Heart right ventricle (tissue), 16 donors: ENCODE data around the gene ZFYVE26. TPM values are rescaled to one million over a fixed set of nuclear protein-coding genes. Genes with fewer than 3 reads are reported as not detected.

Source experiments
- ATAC-seq, 8 donors: fragments of 200-7000 bp; cut with Tn5 transposase; one replicate each; pipeline ENCODE4 v1.9.1; 2020; ENCODE audit warnings: mild to moderate bottlenecking in 8 of 8, moderate library complexity in 8 of 8, moderate number of reproducible peaks in 1 of 8
- DNase-seq, 2 donors: peaks; one replicate each; pipeline ENCODE4 v3.0.0-alpha.2; 2020
- H3K27ac ChIP-seq, 10 donors: fragments of 200-600 bp; sonication (generic) in 2 of 10; one replicate each; pipeline versions ENCODE4 v1.5.0 to v1.8.0; 2020 to 2022; ENCODE audit warnings: mild to moderate bottlenecking in 3 of 10
- H3K27me3 ChIP-seq, 7 donors: fragments of 200-600 bp; one replicate each; pipeline ENCODE4 v1.8.0; 2021 to 2022; ENCODE audit warnings: mild to moderate bottlenecking in 2 of 7
- H3K36me3 ChIP-seq, 9 donors: fragments of 200-600 bp; sonication (generic) in 1 of 9; one replicate each; pipeline versions ENCODE4 v1.5.0 to v1.8.0; 2020 to 2022; ENCODE audit warnings: mild to moderate bottlenecking in 2 of 9
- H3K4me1 ChIP-seq, 9 donors: fragments of 200-600 bp; sonication (generic) in 1 of 9; one replicate each; pipeline versions ENCODE4 v1.5.0 to v1.8.0; 2020 to 2022; ENCODE audit warnings: mild to moderate bottlenecking in 4 of 9
- H3K4me3 ChIP-seq, 10 donors: fragments of 200-600 bp; sonication (generic) in 2 of 10; one replicate each; pipeline versions ENCODE4 v1.5.0 to v1.8.0; 2020 to 2022; ENCODE audit warnings: mild to moderate bottlenecking in 7 of 10, moderate library complexity in 2 of 10
- H3K9me3 ChIP-seq, 11 donors: fragments of 200-600 bp in 10 of 11; sonication (generic) in 2 of 11; one replicate each; pipeline versions ENCODE4 v1.5.0 to v1.8.0; 2013 to 2022; ENCODE audit warnings: mild to moderate bottlenecking in 2 of 11, control low read depth in 1 of 11, moderate library complexity in 1 of 11
- WGBS, 2 donors: extraction: QIAGEN DNeasy Blood & Tissue Kit; methylation state at CpG; one replicate each; pipeline ENCODE4 v1.1.7; 2013; ENCODE audit warnings: inconsistent platforms in 1 of 2; 5-methylcytosine and 5-hydroxymethylcytosine counted together
- intact Hi-C, 10 donors: fragments of 100-400 bp; cut with DNase I; formaldehyde crosslinking; loops; one replicate each; pipeline versions ENCODE4 v1.11.1 to v1.14.2; 2022
- polyA plus RNA-seq, 2 donors: library from polyadenylated mRNA; stranded (reverse); fragments of 200-250 nt; gene quantifications; one replicate each; pipeline ENCODE4 v1.2.3, GENCODE V29; 2013
- total RNA-seq, 10 donors: library from RNA; stranded (reverse); fragmentation: NEBNext Ultra II Directional in 3 of 10; extraction: Animal tissue kit (Norgen Biotek cat#: 25700) in 3 of 10; gene quantifications; one replicate each; pipeline versions ENCODE4 v1.2.1 to v1.2.4, GENCODE V29; 2021 to 2023
- TF ChIP-seq, protein P1 (sequence below), 9 donors: fragments of 200-600 bp; sonication (generic) in 2 of 9; IDR thresholded peaks; one replicate each; pipeline versions ENCODE4 v1.5.0 to v1.8.0; 2021 to 2022; ENCODE audit warnings: antibody characterized with exemption in 9 of 9, mild to moderate bottlenecking in 5 of 9, moderate library complexity in 1 of 9
- donor health status: Arrhythmogenic right ventricular cardiomyopathy.
- donor health status: ischemic (EF 13 %, LVEDD 7.1; RV severe dilation, severe dysfunction).
- donor health status: healthy with polysubstance abuse.
- donor health status: DM: no; HTN: yes; CAD: no.
- donor health status: DM: no; HTN: no; CAD: no.
- donor health status: ischemic (EF 25% LVEDD 6.9; RV normal size, moderate dysfunction).
- donor health status: ischemic (EF 25% LVEDD 5.7; RV mildly dilated, moderate dysfunction).
- donor health status: healthy.
- donor health status: DM: yes; HTN: yes; CAD: no.
- donor health status: Ischemic cardiomyopathy.
- donor health status: ischemic (EF 35%, LVEDD 5.7; RV mildly dilated, moderate dysfunction).
- donor health status: nonischemic (EF 11% LVEDD 7.7; RV severe dilation, severe dysfunction).
- donor health status: DM: yes; HTN: yes; CAD: no.
- donor health status: PGD.
- donor health status: ischemic (EF 29% LVEDD 5.4; RV normal size, mild dysfunction).
- donor health status: nonischemic (EF 23%, LVEDD 6.1; RV moderate dilation, normal function).

The ZFYVE26 gene
- total and polyA plus RNA-seq, 12 donors = 2.8 to 17.9 (median 14.6) TPM

DNA sequence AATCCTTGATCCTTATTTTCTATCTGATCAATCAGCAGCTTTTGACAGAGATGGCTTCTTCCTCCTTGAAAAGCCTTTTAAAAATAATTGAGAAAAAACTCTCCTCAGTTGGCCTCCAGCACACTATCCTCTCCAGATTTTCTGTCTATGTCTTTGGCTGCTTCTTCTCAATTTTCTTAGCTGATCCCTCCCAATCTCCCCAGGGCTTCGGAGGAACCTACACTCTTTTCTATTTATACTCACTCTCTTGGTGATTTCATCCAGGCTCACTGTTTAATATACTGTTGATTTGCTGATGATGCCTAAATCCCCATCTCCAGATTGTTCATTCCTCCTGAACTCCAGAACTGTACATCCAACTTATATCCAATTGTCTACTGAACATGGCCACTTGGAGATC lies 59.9 kb downstream of the ZFYVE26 start:
- 75 to 88% methylated on average over 1 of the region's 1 CpG for WGBS, 2 donors
- no peaks in the 10 kb centered on the region for H3K9me3 ChIP-seq
- DNase-seq (no peak), ATAC-seq (no peak)
- TF ChIP-seq, protein P1, sequence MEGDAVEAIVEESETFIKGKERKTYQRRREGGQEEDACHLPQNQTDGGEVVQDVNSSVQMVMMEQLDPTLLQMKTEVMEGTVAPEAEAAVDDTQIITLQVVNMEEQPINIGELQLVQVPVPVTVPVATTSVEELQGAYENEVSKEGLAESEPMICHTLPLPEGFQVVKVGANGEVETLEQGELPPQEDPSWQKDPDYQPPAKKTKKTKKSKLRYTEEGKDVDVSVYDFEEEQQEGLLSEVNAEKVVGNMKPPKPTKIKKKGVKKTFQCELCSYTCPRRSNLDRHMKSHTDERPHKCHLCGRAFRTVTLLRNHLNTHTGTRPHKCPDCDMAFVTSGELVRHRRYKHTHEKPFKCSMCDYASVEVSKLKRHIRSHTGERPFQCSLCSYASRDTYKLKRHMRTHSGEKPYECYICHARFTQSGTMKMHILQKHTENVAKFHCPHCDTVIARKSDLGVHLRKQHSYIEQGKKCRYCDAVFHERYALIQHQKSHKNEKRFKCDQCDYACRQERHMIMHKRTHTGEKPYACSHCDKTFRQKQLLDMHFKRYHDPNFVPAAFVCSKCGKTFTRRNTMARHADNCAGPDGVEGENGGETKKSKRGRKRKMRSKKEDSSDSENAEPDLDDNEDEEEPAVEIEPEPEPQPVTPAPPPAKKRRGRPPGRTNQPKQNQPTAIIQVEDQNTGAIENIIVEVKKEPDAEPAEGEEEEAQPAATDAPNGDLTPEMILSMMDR (IDR thresholded peaks at IDR 0.05) = no peak
- intact Hi-C loops = no loop called here
- no peaks in the 10 kb centered on the region for H3K27me3 ChIP-seq
- no peak overlapping the region for H3K4me3 ChIP-seq
- no peak overlapping the region for H3K27ac ChIP-seq
- peaks cover 0 to 92% (median 42%) of the 10 kb centered on the region in 9 donors for H3K36me3 ChIP-seq
- no peaks in the 10 kb centered on the region for H3K4me1 ChIP-seq

- ATAC-seq = no peak
- DNase-seq = no peak
- H3K27ac ChIP-seq = no peak overlapping the region
- intact Hi-C loops = no loop called here
- H3K4me3 ChIP-seq = no peak overlapping the region
- TF ChIP-seq, protein P1 (IDR thresholded peaks at IDR 0.05) = no peak
- WGBS, 2 donors = 86 to 92% methylated on average over 6 of the region's 6 CpGs
- no peaks in the 10 kb centered on the region for H3K27me3 ChIP-seq
- H3K36me3 ChIP-seq = peaks cover 0 to 81% (median 48%) of the 10 kb centered on the region in 9 donors
- H3K9me3 ChIP-seq = no peaks in the 10 kb centered on the region
- peaks cover 0 to 4% (median 0%) of the 10 kb centered on the region in 9 donors for H3K4me1 ChIP-seq
These were observed 66.9 kb downstream of the ZFYVE26 start for GRCh38 chr14:67749341-67750084.

- H3K9me3 ChIP-seq = no peaks in the 10 kb centered on the region
- DNase-seq (no peak), ATAC-seq (no peak)
- no peak overlapping the region for H3K4me3 ChIP-seq
- no peaks in the 10 kb centered on the region for H3K27me3 ChIP-seq
- 96 to 97% methylated on average over 10 of the region's 10 CpGs for WGBS, 2 donors
- H3K36me3 ChIP-seq = peaks cover 0 to 69% (median 36%) of the 10 kb centered on the region in 9 donors
- TF ChIP-seq, protein P1 (IDR thresholded peaks at IDR 0.05) = no peak
- no peak overlapping the region for H3K27ac ChIP-seq
- intact Hi-C loops = no loop called here
- peaks cover 0 to 4% (median 0%) of the 10 kb centered on the region in 9 donors for H3K4me1 ChIP-seq
These were observed 68.1 kb downstream of the ZFYVE26 start for GRCh38 chr14:67748312-67748711.

DNA sequence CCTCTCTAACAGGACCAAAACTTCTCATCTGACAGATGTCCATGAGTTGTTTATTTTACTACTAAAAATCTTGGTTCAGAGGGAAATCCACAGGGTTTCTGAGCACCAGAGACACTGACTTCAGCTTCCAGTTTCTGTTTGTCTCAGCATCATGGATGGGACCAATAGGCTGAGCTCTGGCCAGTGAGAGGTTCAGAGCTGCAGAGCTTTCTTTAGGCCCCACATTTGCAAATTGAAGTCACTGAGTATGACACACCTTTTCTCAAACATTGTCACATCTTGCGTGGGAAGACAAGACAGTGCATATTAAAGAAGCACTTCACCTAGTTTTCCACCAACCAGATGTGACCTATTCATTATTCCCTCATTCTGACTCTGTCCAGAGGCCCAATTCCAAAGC lies 69.5 kb downstream of the ZFYVE26 start:
- Histone ChIP-seq H3K27ac (no peak overlapping the region), H3K9me3 (no peaks in the 10 kb centered on the region), H3K4me3 (no peak overlapping the region), H3K27me3 (no peaks in the 10 kb centered on the region), H3K36me3 (peaks cover 0 to 56% (median 25%) of the 10 kb centered on the region in 9 donors), H3K4me1 (peaks cover 0 to 4% (median 0%) of the 10 kb centered on the region in 9 donors)
- TF ChIP-seq, protein P1 (IDR thresholded peaks at IDR 0.05) = no peak
- intact Hi-C loops = no loop called here
- no peak for ATAC-seq
- no peak for DNase-seq
- WGBS, 2 donors = 93 to 96% methylated on average over 1 of the region's 1 CpG
